HG03565 (cell line): ENCODE measurements around the gene HNRNPA2B1.
"Not testable (repeated sequence)": the region's sequence is repeated elsewhere in the genome, so short reads cannot be mapped to it uniquely, and the experiment has no call there.

Source experiments
- ATAC-seq: cut with Tn5 transposase; IDR thresholded peaks from one replicate; pipeline ENCODE4 v1.9.1; 2021; ENCODE audit warnings: mild to moderate bottlenecking, moderate library complexity; ENCODE audit not compliant: unreplicated experiment

The HNRNPA2B1 gene

DNA sequence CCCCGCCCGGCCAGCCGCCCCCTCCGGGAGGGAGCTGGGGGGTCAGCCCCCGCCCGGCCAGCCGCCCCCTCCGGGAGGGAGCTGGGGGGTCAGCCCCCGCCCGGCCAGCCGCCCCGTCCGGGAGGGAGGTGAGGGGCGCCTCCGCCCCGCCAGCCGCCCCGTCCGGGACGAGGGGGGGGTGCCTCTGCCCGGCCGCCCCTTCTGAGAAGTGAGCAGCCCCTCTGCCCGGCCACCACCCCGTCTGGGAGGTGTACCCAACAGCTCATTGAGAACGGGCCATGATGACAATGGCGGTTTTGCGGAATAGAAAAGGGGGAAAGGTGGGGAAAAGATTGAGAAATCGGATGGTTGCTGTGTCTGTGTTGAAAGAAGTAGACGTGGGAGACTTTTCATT lies 52.2 kb downstream of the HNRNPA2B1 start:
- not testable (repeated sequence) for ATAC-seq

- ATAC-seq: not testable (repeated sequence)
Measured at GRCh38 chr7:26147646-26148306, 52.8 kb downstream of the HNRNPA2B1 start.

- no peak for ATAC-seq
Measured at GRCh38 chr7:26147030-26147429, 53.5 kb downstream of the HNRNPA2B1 start.

DNA sequence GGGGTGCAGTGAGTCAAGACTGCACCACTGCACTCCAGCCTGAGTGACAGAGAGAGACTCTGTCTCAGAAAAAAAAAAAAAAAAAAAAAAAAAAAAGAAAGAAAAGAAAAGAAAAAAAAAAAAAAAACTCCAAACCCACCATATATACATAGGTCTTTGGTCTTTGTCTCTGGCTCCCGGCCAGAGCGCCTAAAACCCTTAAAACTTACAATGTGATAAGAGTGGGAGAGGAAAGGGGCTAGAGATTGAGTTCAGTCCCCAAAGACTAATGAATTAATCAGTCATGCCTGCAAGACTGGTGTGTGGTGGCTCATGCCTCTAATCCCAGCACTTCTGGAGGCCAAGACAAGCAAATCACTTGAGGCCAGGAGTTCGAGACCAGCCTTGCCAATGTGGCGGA lies 55.3 kb downstream of the HNRNPA2B1 start:
- ATAC-seq: no peak

GRCh38 chr7:26144184-26145080 lies 56.1 kb downstream of the HNRNPA2B1 start:
- no peak for ATAC-seq

GRCh38 chr7:26143298-26144048 lies 57.1 kb downstream of the HNRNPA2B1 start:
- no peak for ATAC-seq

DNA sequence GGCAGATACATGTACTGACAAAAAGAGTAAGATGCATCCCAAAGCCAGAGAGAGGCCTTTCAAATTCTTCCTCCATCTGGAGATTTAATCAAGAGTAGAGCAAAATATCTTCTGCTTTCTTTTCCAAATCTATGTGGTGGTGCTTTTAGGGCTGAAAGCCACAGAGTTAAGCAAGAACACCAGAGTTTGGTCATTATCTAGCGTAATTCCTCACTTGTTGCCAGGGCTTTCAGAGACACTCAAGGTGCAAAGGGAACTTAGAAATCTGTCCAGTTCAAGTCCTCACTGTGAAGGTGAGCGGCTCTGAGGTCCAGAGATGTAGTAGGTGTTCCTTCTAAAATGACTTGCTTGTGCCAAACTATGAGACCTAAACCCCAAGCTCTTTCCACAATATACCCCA lies 59.5 kb downstream of the HNRNPA2B1 start:
- ATAC-seq: no peak

DNA sequence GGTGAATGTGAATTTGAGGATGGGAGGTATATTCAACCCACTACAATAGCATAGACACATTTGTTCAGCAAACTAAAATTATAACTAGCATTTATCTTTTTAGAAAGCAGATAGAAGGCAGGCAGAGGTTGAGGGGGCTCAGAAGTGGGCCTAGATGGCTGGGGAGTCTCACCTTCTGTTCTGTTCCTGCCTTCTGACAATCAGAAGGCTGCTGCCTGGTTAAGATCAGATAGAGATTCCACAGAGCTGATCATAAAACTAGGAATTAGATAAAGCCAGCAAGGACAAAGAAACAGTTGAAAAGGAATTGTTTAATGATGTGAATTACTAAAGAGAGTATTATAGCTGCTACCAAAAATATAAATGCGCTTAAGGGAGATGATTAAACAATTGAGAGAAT lies 60.2 kb downstream of the HNRNPA2B1 start:
- no peak for ATAC-seq
